Panc1 (cell line): ENCODE data around the gene MSANTD1. TPM values are rescaled to one million over a fixed set of nuclear protein-coding genes. Genes with fewer than 3 reads are reported as not detected.

Source experiments
- ATAC-seq: fragments of 200-7000 bp; cut with Tn5 transposase; 2 replicates; pipeline ENCODE4 v1.9.1; 2020; ENCODE audit warnings: mild to moderate bottlenecking, moderate library complexity
- BruUV-seq: library from RNA; stranded (reverse); fragments of 400-500 nt; replicated peaks from 2 replicates; lab custom pipeline; 2021; lab: Mats Ljungman, UMichigan
- CTCF ChIA-PET: fragments of 300-600 bp; sonication (Branson Sonifier 250); formaldehyde crosslinking; loops from one replicate; lab custom pipeline; 2022; ENCODE audit warnings: antibody characterized with exemption; lab: Charles Lee
- POLR2A ChIA-PET: fragments of 300-600 bp; sonication (Branson Sonifier 250); formaldehyde crosslinking; loops from one replicate; lab custom pipeline; 2022; ENCODE audit warnings: antibody characterized with exemption; lab: Charles Lee
- DNase-seq: peaks from one replicate; pipeline ENCODE4 v3.0.0-alpha.2; 2010; ENCODE audit warnings: low read depth, low spot score
- H3K27ac ChIP-seq: 2 replicates; pipeline ENCODE4 v1.5.1; 2011; ENCODE audit warnings: mild to moderate bottlenecking, low read length, inconsistent platforms
- H3K27me3 ChIP-seq: fragments of 200-500 bp; sonication (Bioruptor generic); 2 replicates; pipeline ENCODE4 v1.6.0; 2014; ENCODE audit warnings: low read length, inconsistent platforms; ENCODE audit not compliant: control insufficient read depth, insufficient read depth
- H3K36me3 ChIP-seq: fragments of 200-500 bp; sonication (Bioruptor generic); 2 replicates; pipeline ENCODE4 v1.5.1; 2014; ENCODE audit warnings: inconsistent platforms, mild to moderate bottlenecking, low read length, moderate library complexity; ENCODE audit not compliant: control insufficient read depth, insufficient read depth
- H3K4me1 ChIP-seq: 2 replicates; pipeline ENCODE4 v1.5.1; 2011; ENCODE audit warnings: inconsistent platforms, mild to moderate bottlenecking, low read length, moderate library complexity; ENCODE audit not compliant: control insufficient read depth, insufficient read depth
- H3K4me3 ChIP-seq, 2 experiments: 2 replicates each; pipeline ENCODE4 v1.5.1; 2011 to 2012; ENCODE audit warnings: low read depth in 2 of 2, low read length in 2 of 2, mild to moderate bottlenecking in 2 of 2, inconsistent platforms in 1 of 2, moderate library complexity in 1 of 2
- H3K9me3 ChIP-seq: fragments of 200-500 bp; sonication (Bioruptor generic); 2 replicates; pipeline ENCODE4 v1.5.1; 2014; ENCODE audit warnings: low read depth, mild to moderate bottlenecking, inconsistent platforms, low read length, moderate library complexity; ENCODE audit not compliant: control insufficient read depth, insufficient read depth
- CTCF ChIP-seq: fragments of 450-650 bp; IDR thresholded peaks from 2 replicates; pipeline ENCODE4 v1.5.1; 2017; ENCODE audit warnings: mild to moderate bottlenecking
- POLR2AphosphoS5 ChIP-seq: IDR thresholded peaks from 2 replicates; pipeline ENCODE4 v1.6.1; 2012; ENCODE audit warnings: mild to moderate bottlenecking, low read depth, low read length, moderate library complexity
- REST ChIP-seq, 2 experiments: IDR thresholded peaks; 2 replicates each; pipeline ENCODE4 v1.6.1; 2011 to 2012; ENCODE audit warnings: low read depth in 2 of 2, control low read depth in 1 of 2, low read length in 1 of 2, mild to moderate bottlenecking in 1 of 2, moderate library complexity in 1 of 2; ENCODE audit not compliant: insufficient read depth in 1 of 2
- SIN3A ChIP-seq: IDR thresholded peaks from 2 replicates; pipeline ENCODE4 v1.6.1; 2012; ENCODE audit warnings: low read depth, mild to moderate bottlenecking, low read length, moderate library complexity, borderline replicate concordance; ENCODE audit not compliant: insufficient read depth
- TCF7L2 ChIP-seq: IDR thresholded peaks from 2 replicates; pipeline ENCODE4 v1.6.1; 2011; ENCODE audit warnings: mild to moderate bottlenecking, low read depth, low read length, inconsistent platforms
- in situ Hi-C: cut with HindIII; loops from 2 replicates; pipeline ENCODE4 v1.10.0; 2016; ENCODE audit warnings: low sequenced_read_pairs, low pct_unique_long_range_greater_than_20kb
- intact Hi-C: fragments of 100-400 bp; cut with micrococcal nuclease; formaldehyde crosslinking; loops from one replicate; pipeline ENCODE4 v1.10.0; 2022; ENCODE audit not compliant: unreplicated experiment
- total RNA-seq: library from RNA; stranded (reverse); gene quantifications from one replicate; pipeline ENCODE4 v1.2.1, GENCODE V29; 2021; ENCODE audit not compliant: unreplicated experiment

Gene MSANTD1
- total RNA-seq, 1 experiment from 2014 or later, result 0.57 TPM

GRCh38 chr4:3225936-3226335 lies 23.0 kb upstream of the MSANTD1 start:
- H3K4me1 ChIP-seq, result no peaks in the 10 kb centered on the region
- TF ChIP-seq TCF7L2 (no peak), SIN3A (no peak), POLR2AphosphoS5 (no peak), CTCF (no peak), REST (IDR thresholded peaks at IDR 0.05; ENCODE audit: insufficient read depth in 1 of 2, low read depth in 2 of 2, low read length in 1 of 2) (no peak)
- in situ Hi-C loops (no loop called here), intact Hi-C loops (no loop called here)
- H3K4me3 ChIP-seq, result no peak overlapping the region
- no peaks in the 10 kb centered on the region for H3K9me3 ChIP-seq
- no TSS peak for BruUV-seq
- H3K27ac ChIP-seq, result no peak overlapping the region
- POLR2A ChIA-PET, result no interaction called here
- H3K27me3 ChIP-seq, result no peaks in the 10 kb centered on the region
- no peak for DNase-seq
- ATAC-seq, result no peak
- no peaks in the 10 kb centered on the region for H3K36me3 ChIP-seq
- CTCF ChIA-PET, result no interaction called here

- in situ Hi-C loops, result no loop called here
- BruUV-seq, result no TSS peak
- CTCF ChIA-PET, result no interaction called here
- POLR2A ChIA-PET, result no interaction called here
- TF ChIP-seq POLR2AphosphoS5, result no peak
- TF ChIP-seq REST (IDR thresholded peaks at IDR 0.05; ENCODE audit: insufficient read depth in 1 of 2, low read depth in 2 of 2, low read length in 1 of 2), result no peak
- no peak for TF ChIP-seq CTCF
- TF ChIP-seq TCF7L2, result no peak
- TF ChIP-seq SIN3A, result no peak
- Histone ChIP-seq H3K4me3 (no peak overlapping the region), H3K9me3 (no peaks in the 10 kb centered on the region), H3K27me3 (no peaks in the 10 kb centered on the region), H3K36me3 (no peaks in the 10 kb centered on the region), H3K27ac (no peak overlapping the region), H3K4me1 (no peaks in the 10 kb centered on the region)
- DNase-seq, result no peak
- ATAC-seq, result no peak
- intact Hi-C loops, result no loop called here
Measured at GRCh38 chr4:3226467-3226866, 22.5 kb upstream of the MSANTD1 start.
